ENCODE results near the gene RPL39.
"Not testable (repeated sequence)": the region's sequence is repeated elsewhere in the genome, so short reads cannot be mapped to it uniquely, and the experiment has no call there.

The RPL39 gene

DNA sequence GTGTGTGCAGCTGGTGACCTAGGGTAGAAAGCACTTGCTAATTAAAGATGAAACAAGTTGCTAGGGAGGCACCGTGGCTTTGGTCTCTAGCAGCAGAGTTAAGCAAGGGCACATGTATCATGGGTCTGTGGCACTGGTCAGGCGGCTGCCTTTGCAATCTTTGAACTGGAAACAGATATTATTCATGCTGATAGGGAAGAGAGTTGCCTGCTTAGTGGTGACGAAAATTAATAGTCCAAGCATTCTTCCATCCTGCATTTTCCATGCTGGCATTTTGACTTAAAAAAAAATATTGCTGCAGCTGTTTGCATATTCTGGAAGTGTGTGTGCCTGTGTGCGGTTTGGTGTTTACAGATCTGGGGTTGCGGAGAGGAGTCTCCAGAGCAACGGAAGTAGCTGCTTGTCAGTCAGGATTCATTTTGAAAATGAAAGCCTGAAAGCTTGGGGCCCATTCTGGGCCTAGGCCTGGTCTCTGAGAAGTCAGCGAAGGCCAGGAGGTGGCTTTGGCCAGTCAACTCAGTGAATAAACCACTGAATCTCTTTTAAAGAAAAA lies 35.4 kb downstream of the RPL39 start:
- Histone ChIP-seq H3K36me3 (ENCODE audit: control insufficient read depth, insufficient read depth, low read length) (no peaks in the 10 kb centered on the region), H3K4me1 (ENCODE audit: control insufficient read depth, insufficient read depth, low read length) (no peaks in the 10 kb centered on the region), H3K4me3 (ENCODE audit: insufficient read depth, low read depth, low read length) (no peak overlapping the region), H3K9me3 (ENCODE audit: control insufficient read depth, low read length) (no peaks in the 10 kb centered on the region), H3K27ac (ENCODE audit: insufficient read depth, low read depth, low read length, poor library complexity, severe bottlenecking) (no peak overlapping the region), H3K27me3 (ENCODE audit: control insufficient read depth, insufficient read depth, low read length, poor library complexity, severe bottlenecking) (peaks cover 42% of the 10 kb centered on the region)
- 83 to 86% methylated on average over 7 of the region's 7 CpGs for WGBS, 2 experiments

DNA sequence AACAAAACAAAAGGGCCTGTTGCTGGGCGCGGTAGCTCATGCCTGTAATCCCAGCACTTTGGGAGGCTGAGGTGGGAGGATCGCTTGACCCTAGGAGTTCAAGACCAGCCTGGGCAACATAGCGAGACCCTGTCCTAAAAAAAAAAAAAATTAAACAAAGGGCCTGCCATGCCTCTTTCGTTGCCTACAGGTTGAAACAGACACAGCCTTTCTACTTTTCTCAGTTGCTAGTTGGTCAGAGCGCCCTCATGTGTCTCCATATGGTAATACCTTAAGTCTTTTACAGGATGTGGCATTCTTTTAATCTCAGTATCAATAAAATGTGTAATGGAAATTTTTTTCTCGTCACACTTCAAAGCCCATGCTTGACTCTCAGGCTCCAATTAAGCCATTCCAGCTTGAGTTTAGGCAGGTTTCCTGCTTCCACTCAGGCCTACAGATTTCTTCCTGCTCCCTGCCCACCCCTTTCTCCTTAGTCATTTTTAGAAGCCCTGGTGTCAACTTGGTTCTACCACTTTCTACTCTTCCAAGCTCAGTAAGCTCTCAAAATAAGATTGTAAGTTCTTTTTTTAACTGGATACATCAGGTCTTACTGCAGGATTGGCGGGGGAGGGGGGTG lies 37.7 kb downstream of the RPL39 start:
- 66 to 71% methylated on average over 7 to 8 of the region's 8 CpGs for WGBS, 2 experiments
- Histone ChIP-seq H3K4me1 (ENCODE audit: control insufficient read depth, insufficient read depth, low read length) (no peaks in the 10 kb centered on the region), H3K4me3 (ENCODE audit: insufficient read depth, low read depth, low read length) (no peak overlapping the region), H3K27ac (ENCODE audit: insufficient read depth, low read depth, low read length, poor library complexity, severe bottlenecking) (no peak overlapping the region), H3K9me3 (ENCODE audit: control insufficient read depth, low read length) (no peaks in the 10 kb centered on the region), H3K27me3 (ENCODE audit: control insufficient read depth, insufficient read depth, low read length, poor library complexity, severe bottlenecking) (peaks cover 24% of the 10 kb centered on the region), H3K36me3 (ENCODE audit: control insufficient read depth, insufficient read depth, low read length) (no peaks in the 10 kb centered on the region)

DNA sequence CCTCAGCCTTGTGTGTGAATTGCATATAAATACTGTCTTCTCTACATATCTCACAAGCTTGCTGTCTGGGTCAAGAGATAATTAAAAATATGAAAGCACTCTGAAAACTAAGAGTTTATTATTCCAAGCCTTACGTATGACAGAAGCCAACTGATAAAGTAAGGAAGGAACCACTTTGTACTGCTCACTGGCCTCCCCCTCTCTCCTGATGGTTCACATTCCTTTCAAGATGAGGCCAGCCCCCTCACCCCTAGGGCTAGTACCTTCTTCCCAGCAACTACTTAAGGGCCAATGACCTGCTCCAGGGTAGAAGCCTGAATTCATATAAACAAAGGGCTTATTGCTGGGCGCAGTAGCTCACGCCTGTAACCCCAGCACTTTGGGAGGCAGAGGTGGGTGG lies 38.4 kb downstream of the RPL39 start:
- 90 to 92% methylated on average over 2 to 3 of the region's 3 CpGs for WGBS, 2 experiments
- H3K9me3 ChIP-seq (ENCODE audit: control insufficient read depth, low read length): no peaks in the 10 kb centered on the region

GRCh38 chrX:119750751-119751150 lies 40.7 kb downstream of the RPL39 start:
- WGBS, 2 experiments: 94% methylated on average over 19 to 22 of the region's 27 CpGs

More for the DNA sequence above, 38.4 kb downstream of the RPL39 start:
- Histone ChIP-seq H3K4me3 (ENCODE audit: insufficient read depth, low read depth, low read length) (no peak overlapping the region), H3K27me3 (ENCODE audit: control insufficient read depth, insufficient read depth, low read length, poor library complexity, severe bottlenecking) (peaks cover 17% of the 10 kb centered on the region), H3K4me1 (ENCODE audit: control insufficient read depth, insufficient read depth, low read length) (no peaks in the 10 kb centered on the region), H3K36me3 (ENCODE audit: control insufficient read depth, insufficient read depth, low read length) (no peaks in the 10 kb centered on the region), H3K27ac (ENCODE audit: insufficient read depth, low read depth, low read length, poor library complexity, severe bottlenecking) (no peak overlapping the region)

DNA sequence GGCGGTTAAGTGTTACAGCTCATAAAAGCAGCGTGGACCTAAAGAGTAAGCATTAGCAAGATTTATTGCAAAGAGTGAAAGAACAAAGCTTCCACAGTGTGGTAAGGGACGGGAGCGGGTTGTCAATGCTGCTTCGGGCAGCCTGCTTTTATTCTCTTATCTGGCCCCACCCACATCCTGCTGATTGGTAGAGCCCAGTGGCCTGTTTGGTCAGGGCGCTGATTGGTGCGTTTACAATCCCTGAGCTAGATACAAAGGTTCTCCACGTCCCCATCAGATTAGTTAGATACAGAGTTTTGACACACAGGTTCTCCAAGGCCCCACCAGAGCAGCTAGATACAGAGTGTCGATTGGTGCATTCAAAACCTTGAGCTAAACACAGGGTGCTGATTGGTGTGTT lies 41.3 kb downstream of the RPL39 start:
- not testable (repeated sequence) for H3K36me3 ChIP-seq (ENCODE audit: control insufficient read depth, insufficient read depth, low read length); H3K9me3 ChIP-seq (ENCODE audit: control insufficient read depth, low read length); H3K4me1 ChIP-seq (ENCODE audit: control insufficient read depth, insufficient read depth, low read length); H3K27me3 ChIP-seq (ENCODE audit: control insufficient read depth, insufficient read depth, low read length, poor library complexity, severe bottlenecking); H3K4me3 ChIP-seq (ENCODE audit: insufficient read depth, low read depth, low read length); H3K27ac ChIP-seq (ENCODE audit: insufficient read depth, low read depth, low read length, poor library complexity, severe bottlenecking)
- 89 to 94% methylated on average over 8 to 9 of the region's 9 CpGs for whole genome bisulfite sequencing, 2 experiments

More at GRCh38 chrX:119750751-119751150, 40.7 kb downstream of the RPL39 start:
- H3K27ac ChIP-seq (ENCODE audit: insufficient read depth, low read depth, low read length, poor library complexity, severe bottlenecking); H3K4me1 ChIP-seq (ENCODE audit: control insufficient read depth, insufficient read depth, low read length); H3K36me3 ChIP-seq (ENCODE audit: control insufficient read depth, insufficient read depth, low read length); H3K9me3 ChIP-seq (ENCODE audit: control insufficient read depth, low read length); H3K4me3 ChIP-seq (ENCODE audit: insufficient read depth, low read depth, low read length); H3K27me3 ChIP-seq (ENCODE audit: control insufficient read depth, insufficient read depth, low read length, poor library complexity, severe bottlenecking): not testable (repeated sequence)

DNA sequence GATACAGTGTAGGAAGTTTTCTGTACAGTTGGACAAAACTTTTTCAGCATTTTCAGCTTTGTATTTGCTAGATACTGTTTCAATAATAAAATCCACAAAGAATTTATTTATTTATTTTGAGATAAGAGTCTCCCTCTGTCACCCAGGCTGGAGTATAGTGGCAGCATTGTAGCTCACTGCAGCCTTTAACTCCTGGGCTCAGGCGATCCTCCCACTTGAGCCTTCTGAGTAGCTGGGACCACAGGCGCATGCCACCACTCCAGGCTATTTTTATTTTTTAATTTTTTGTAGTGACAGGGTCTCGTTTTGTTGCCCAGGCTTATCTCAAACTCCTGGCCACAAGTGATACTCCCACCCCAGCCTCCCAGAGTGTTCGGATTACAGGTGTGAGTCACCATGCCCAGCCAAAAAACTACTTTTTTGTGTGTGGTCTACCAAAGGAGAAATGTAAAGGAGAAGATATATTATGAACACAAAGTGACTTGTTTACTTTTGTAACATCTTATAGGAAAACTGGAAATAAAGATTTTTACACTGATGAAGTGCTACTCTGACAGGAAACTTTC lies 46.1 kb downstream of the RPL39 start:
- H3K27me3 ChIP-seq (ENCODE audit: control insufficient read depth, insufficient read depth, low read length, poor library complexity, severe bottlenecking): no peaks in the 10 kb centered on the region
- no peak overlapping the region for H3K4me3 ChIP-seq (ENCODE audit: insufficient read depth, low read depth, low read length)
- 87 to 96% methylated on average over 1 to 4 of the region's 4 CpGs for WGBS, 2 experiments
- H3K36me3 ChIP-seq (ENCODE audit: control insufficient read depth, insufficient read depth, low read length): no peaks in the 10 kb centered on the region
- H3K9me3 ChIP-seq (ENCODE audit: control insufficient read depth, low read length): no peaks in the 10 kb centered on the region
- H3K4me1 ChIP-seq (ENCODE audit: control insufficient read depth, insufficient read depth, low read length): no peaks in the 10 kb centered on the region
- H3K27ac ChIP-seq (ENCODE audit: insufficient read depth, low read depth, low read length, poor library complexity, severe bottlenecking): no peak overlapping the region

- Histone ChIP-seq H3K9me3 (ENCODE audit: control insufficient read depth, low read length) (no peaks in the 10 kb centered on the region), H3K27me3 (ENCODE audit: control insufficient read depth, insufficient read depth, low read length, poor library complexity, severe bottlenecking) (no peaks in the 10 kb centered on the region), H3K36me3 (ENCODE audit: control insufficient read depth, insufficient read depth, low read length) (no peaks in the 10 kb centered on the region), H3K4me1 (ENCODE audit: control insufficient read depth, insufficient read depth, low read length) (no peaks in the 10 kb centered on the region), H3K4me3 (ENCODE audit: insufficient read depth, low read depth, low read length) (no peak overlapping the region), H3K27ac (ENCODE audit: insufficient read depth, low read depth, low read length, poor library complexity, severe bottlenecking) (no peak overlapping the region)
- 93 to 94% methylated on average over 5 of the region's 5 CpGs for WGBS, 2 experiments
These were observed 52.7 kb downstream of the RPL39 start for GRCh38 chrX:119738742-119739141.

Measured in ectodermal cell (in vitro differentiated cells).